Natural killer cell (primary cell): ENCODE data around the gene CDK14. TPM values are rescaled to one million over a fixed set of nuclear protein-coding genes. Genes with fewer than 3 reads are reported as not detected.

Experiments
- ATAC-seq, 3 donors: fragments of 150-1000 bp in 2 of 3; fragments of 200-7000 bp in 1 of 3; cut with Tn5 transposase; 1 replicate in 1 of 3; 2 replicates in 2 of 3; pipeline ENCODE4 v1.10.0; 2021; ENCODE audit warnings: mild to moderate bottlenecking in 2 of 3, moderate library complexity in 2 of 3
- DNase-seq, 2 donors: peaks; one replicate each; pipeline versions ENCODE4 v3.0.0 to v3.0.0-alpha.2; 2013 to 2021; ENCODE audit warnings: mixed read lengths in 1 of 2
- H3K27ac ChIP-seq: one replicate; pipeline ENCODE4 v1.5.1; 2013; ENCODE audit warnings: mild to moderate bottlenecking, low read length
- H3K27me3 ChIP-seq: one replicate; pipeline ENCODE4 v1.6.1; 2013; ENCODE audit warnings: low read length; ENCODE audit not compliant: control insufficient read depth, insufficient read depth
- H3K36me3 ChIP-seq: one replicate; pipeline ENCODE4 v1.6.1; 2013; ENCODE audit warnings: low read length; ENCODE audit not compliant: control insufficient read depth, insufficient read depth
- H3K4me1 ChIP-seq: one replicate; pipeline ENCODE4 v1.6.1; 2013; ENCODE audit warnings: low read length; ENCODE audit not compliant: control insufficient read depth, insufficient read depth
- H3K4me3 ChIP-seq: one replicate; pipeline ENCODE4 v1.5.1; 2013; ENCODE audit warnings: low read length
- H3K9me3 ChIP-seq: one replicate; pipeline ENCODE4 v1.6.1; 2013; ENCODE audit warnings: low read length; ENCODE audit not compliant: control insufficient read depth, insufficient read depth
- H3K27ac Mint-ChIP-seq, 2 donors: one replicate each; pipeline ENCODE4 v1.8.0; 2022; ENCODE audit warnings: mild to moderate bottlenecking in 2 of 2, mixed read lengths in 2 of 2, moderate library complexity in 1 of 2
- H3K27me3 Mint-ChIP-seq, 2 donors: one replicate each; pipeline ENCODE4 v1.8.0; 2022; ENCODE audit warnings: low read depth in 2 of 2, mixed read lengths in 2 of 2
- H3K36me3 Mint-ChIP-seq: one replicate; pipeline ENCODE4 v1.8.0; 2022; ENCODE audit warnings: mixed read lengths
- H3K4me1 Mint-ChIP-seq, 2 donors: one replicate each; pipeline ENCODE4 v1.8.0; 2022; ENCODE audit warnings: mixed read lengths in 2 of 2
- H3K4me3 Mint-ChIP-seq: one replicate; pipeline ENCODE4 v1.8.0; 2022; ENCODE audit warnings: mild to moderate bottlenecking, moderate library complexity, mixed read lengths
- H3K9me3 Mint-ChIP-seq, 2 donors: one replicate each; pipeline ENCODE4 v1.8.0; 2022; ENCODE audit warnings: mixed read lengths in 2 of 2
- CTCF ChIP-seq: fragments of 200-600 bp; IDR thresholded peaks from one replicate; pipeline ENCODE4 v1.8.0; 2022; ENCODE audit warnings: antibody characterized with exemption
- WGBS: methylation state at CpG from one replicate; pipeline ENCODE4 v1.1.7; 2013; ENCODE audit warnings: missing lambda C conversion rate; ENCODE audit not compliant: insufficient coverage; 5-methylcytosine and 5-hydroxymethylcytosine counted together
- intact Hi-C: fragments of 100-400 bp; cut with micrococcal nuclease; formaldehyde crosslinking; loops from one replicate; pipeline ENCODE4 v1.14.2; 2022
- total RNA-seq, 4 donors: library from RNA; stranded (reverse); fragments of 120-200 nt in 1 of 4; gene quantifications; one replicate each; pipeline versions ENCODE4 v1.2.3 to v1.2.4, GENCODE V29; 2013 to 2022

CDK14 gene
- total RNA-seq, 3 donors from 2014 or later (not counting 1 experiment from before 2014, with no cell fraction given), result 1.2 to 12.5 (median 1.9) TPM

- Mint-ChIP-seq H3K27me3 (no peaks in the 10 kb centered on the region), H3K4me3 (no peak overlapping the region), H3K9me3 (peaks cover 0 to 3% of the 10 kb centered on the region in 2 donors), H3K27ac (no peak overlapping the region), H3K4me1 (no peaks in the 10 kb centered on the region), H3K36me3 (no peaks in the 10 kb centered on the region)
- no peak for ATAC-seq
- intact Hi-C loops, result no loop called here
- WGBS, result 92% methylated on average over 2 of the region's 2 CpGs
- no peaks in the 10 kb centered on the region for H3K27me3 ChIP-seq
- no peaks in the 10 kb centered on the region for H3K9me3 ChIP-seq
- H3K27ac ChIP-seq, result no peak overlapping the region
- no peak overlapping the region for H3K4me3 ChIP-seq
- TF ChIP-seq CTCF, result no peak
- no peaks in the 10 kb centered on the region for H3K36me3 ChIP-seq
- H3K4me1 ChIP-seq, result no peaks in the 10 kb centered on the region
- DNase-seq, result no peak
These were observed 52.0 kb downstream of the CDK14 start for GRCh38 chr7:90648107-90648506.

GRCh38 chr7:90648834-90649233 lies 52.7 kb downstream of the CDK14 start:
- intact Hi-C loops, result no loop called here

GRCh38 chr7:90654718-90655427 lies 58.8 kb downstream of the CDK14 start:
- Histone ChIP-seq H3K36me3 (no peaks in the 10 kb centered on the region), H3K4me1 (no peaks in the 10 kb centered on the region), H3K4me3 (no peak overlapping the region), H3K27ac (no peak overlapping the region), H3K27me3 (no peaks in the 10 kb centered on the region), H3K9me3 (peaks cover 5% of the 10 kb centered on the region)
- no peak overlapping the region for H3K27ac Mint-ChIP-seq
- H3K4me3 Mint-ChIP-seq, result no peak overlapping the region
- 81% methylated on average over 3 of the region's 4 CpGs for WGBS
- intact Hi-C loops, result no loop called here
- ATAC-seq (no peak), DNase-seq (no peak)
- no peaks in the 10 kb centered on the region for H3K4me1 Mint-ChIP-seq
- H3K36me3 Mint-ChIP-seq, result no peaks in the 10 kb centered on the region
- no peaks in the 10 kb centered on the region for H3K27me3 Mint-ChIP-seq
- peaks cover 5 to 14% of the 10 kb centered on the region in 2 donors for H3K9me3 Mint-ChIP-seq
- TF ChIP-seq CTCF, result no peak

More at GRCh38 chr7:90648834-90649233, 52.7 kb downstream of the CDK14 start:
- peaks cover 2 to 3% of the 10 kb centered on the region in 2 donors for H3K9me3 Mint-ChIP-seq
- Histone ChIP-seq H3K36me3 (no peaks in the 10 kb centered on the region), H3K4me3 (no peak overlapping the region), H3K27ac (no peak overlapping the region), H3K27me3 (no peaks in the 10 kb centered on the region), H3K4me1 (no peaks in the 10 kb centered on the region), H3K9me3 (no peaks in the 10 kb centered on the region)
- no peaks in the 10 kb centered on the region for H3K36me3 Mint-ChIP-seq
- H3K4me1 Mint-ChIP-seq, result no peaks in the 10 kb centered on the region
- no peak for ATAC-seq
- H3K4me3 Mint-ChIP-seq, result no peak overlapping the region
- H3K27ac Mint-ChIP-seq, result no peak overlapping the region
- no peak for DNase-seq
- TF ChIP-seq CTCF, result no peak
- no peaks in the 10 kb centered on the region for H3K27me3 Mint-ChIP-seq

GRCh38 chr7:90655566-90655965 lies 59.4 kb downstream of the CDK14 start:
- 39% methylated on average over 2 of the region's 2 CpGs for WGBS
- Mint-ChIP-seq H3K36me3 (no peaks in the 10 kb centered on the region), H3K4me3 (no peak overlapping the region), H3K9me3 (peaks cover 5 to 15% of the 10 kb centered on the region in 2 donors), H3K27me3 (no peaks in the 10 kb centered on the region), H3K4me1 (no peaks in the 10 kb centered on the region), H3K27ac (no peak overlapping the region)
- H3K9me3 ChIP-seq, result peaks cover 5% of the 10 kb centered on the region
- H3K27ac ChIP-seq, result no peak overlapping the region
- H3K27me3 ChIP-seq, result no peaks in the 10 kb centered on the region
- no peak for ATAC-seq
- no peak overlapping the region for H3K4me3 ChIP-seq
- no peak for TF ChIP-seq CTCF
- no peaks in the 10 kb centered on the region for H3K4me1 ChIP-seq
- no peak for DNase-seq
- intact Hi-C loops, result no loop called here
- H3K36me3 ChIP-seq, result no peaks in the 10 kb centered on the region
